ENCODE data around the gene CRYAB. TPM values are rescaled to one million over a fixed set of nuclear protein-coding genes. Genes with fewer than 3 reads are reported as not detected.

Gene CRYAB
- total RNA-seq, 8 experiments from 2014 or later: 0.46 to 336 (median 29.1) TPM

DNA sequence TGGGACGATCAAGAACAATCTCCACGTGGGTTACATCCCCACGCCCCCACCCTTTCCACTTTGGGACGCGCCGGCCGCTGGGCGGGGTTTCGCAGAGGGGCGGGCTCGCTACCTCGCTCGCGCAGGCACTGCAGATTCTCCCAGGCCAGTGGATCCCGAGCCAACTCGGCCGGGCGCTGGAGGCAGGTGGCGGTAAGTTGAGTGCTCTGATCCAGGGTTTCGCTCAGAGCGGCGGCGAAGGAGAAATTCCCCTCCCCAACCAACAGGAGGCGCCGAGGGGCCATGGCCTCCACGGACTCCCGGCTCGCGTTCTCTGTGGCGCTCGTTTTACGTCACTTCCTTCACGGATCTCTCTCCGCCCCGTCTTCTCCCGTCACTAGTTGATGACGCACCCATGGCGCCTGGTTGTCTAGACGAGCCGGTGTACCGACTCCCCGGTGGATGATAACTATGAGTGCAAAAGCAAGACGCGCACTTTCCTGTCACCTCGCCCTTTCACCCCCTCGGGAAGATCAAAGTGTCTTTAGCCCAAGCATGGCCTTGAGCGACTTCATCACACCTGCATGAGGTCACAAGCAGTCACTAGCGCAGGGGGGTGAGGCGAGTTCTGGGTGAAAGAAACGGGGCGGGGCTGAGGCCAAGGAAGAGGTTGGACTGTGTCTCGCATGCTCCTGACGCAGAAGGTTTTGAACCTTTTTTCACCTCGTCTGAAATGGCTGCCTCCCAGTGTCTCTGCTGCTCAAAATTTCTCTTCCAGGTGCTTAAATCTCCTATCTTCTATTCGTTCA, 32.5 kb downstream of the CRYAB start, which contains the start of the genes CFAP68 and FDXACB1:
CFAP68 (plus strand) TSS at position 693 of the 788 bp plus-strand sequence; CDS start at position 713, 20 bp downstream.
FDXACB1 (minus strand) TSS at position 317 of the 788 bp plus-strand sequence; CDS start at position 284, 33 bp downstream.
- 0 to 4% (median 0%) methylated on average over 1 to 17 of the region's 55 CpGs; no CpG with 5 or more reads in 3 of the 10 experiments for WGBS, 10 experiments
- in situ Hi-C loops (cut with MboI; ENCODE audit: low pct_unique_long_range_greater_than_20kb in 2 of 9, low sequenced_read_pairs in 9 of 9, unreplicated experiment in 9 of 9): loop anchor here in 2 of 9 experiments (10.0 to 25.0 kb wide), 2 partner anchors 96 to 108 kb away; no protein-coding TSS in a partner anchor

DNA sequence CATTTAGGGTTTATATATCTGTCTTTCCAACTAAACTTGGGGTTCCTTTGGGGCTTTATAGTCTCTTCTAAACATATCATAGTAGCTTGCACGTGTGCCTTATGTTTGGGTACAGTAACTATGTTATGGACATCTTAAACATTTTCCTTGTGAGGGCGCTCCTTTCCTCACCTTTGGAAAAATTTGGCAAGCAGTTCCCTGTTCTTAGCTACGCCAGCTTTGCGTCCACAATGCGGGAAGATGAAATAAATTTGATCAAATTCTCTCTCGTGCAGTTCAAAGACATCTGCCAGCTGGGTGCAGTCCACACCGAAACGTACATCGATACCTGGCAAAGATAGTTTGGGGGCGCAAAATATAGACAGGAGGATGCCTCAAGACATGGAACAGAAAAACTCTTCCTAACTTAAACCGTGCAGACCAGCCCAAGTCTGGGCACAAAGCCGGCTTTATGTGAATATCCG, 33.2 kb downstream of the CRYAB start:
- Histone ChIP-seq H3K27ac (peak overlapping the region; percentile 94 to 97), H3K4me3 (peak overlapping the region; percentile 53 to 63 (median 58)), H3K4me1 (replicated peaks in 1 of 2) (peaks cover 10 to 11% of the 10 kb centered on the region in 2 donors)
- ATAC-seq (replicated peaks in 6 of 8): no peak
- in situ Hi-C loops (cut with MboI; ENCODE audit: low pct_unique_long_range_greater_than_20kb in 2 of 9, low sequenced_read_pairs in 9 of 9, unreplicated experiment in 9 of 9): loop anchor here in 2 of 9 experiments (10.0 to 25.0 kb wide), 2 partner anchors 96 to 109 kb away; no protein-coding TSS in a partner anchor
- WGBS, 10 experiments: 0 to 20% (median 1%) methylated on average over 2 to 12 of the region's 13 CpGs

More for the DNA sequence above, 32.5 kb downstream of the CRYAB start, which contains the start of the genes CFAP68 and FDXACB1:
- peaks cover 10 to 11% of the 10 kb centered on the region in 2 donors for H3K4me1 ChIP-seq (replicated peaks in 1 of 2)
- H3K4me3 ChIP-seq: peak within 1 kb of the TSS; percentile 53 to 63 (median 58)
- peak; percentile 86 to 91 (median 89) for ATAC-seq (replicated peaks in 6 of 8)
- H3K27ac ChIP-seq: peak within 1 kb of the TSS; percentile 94 to 97

DNA sequence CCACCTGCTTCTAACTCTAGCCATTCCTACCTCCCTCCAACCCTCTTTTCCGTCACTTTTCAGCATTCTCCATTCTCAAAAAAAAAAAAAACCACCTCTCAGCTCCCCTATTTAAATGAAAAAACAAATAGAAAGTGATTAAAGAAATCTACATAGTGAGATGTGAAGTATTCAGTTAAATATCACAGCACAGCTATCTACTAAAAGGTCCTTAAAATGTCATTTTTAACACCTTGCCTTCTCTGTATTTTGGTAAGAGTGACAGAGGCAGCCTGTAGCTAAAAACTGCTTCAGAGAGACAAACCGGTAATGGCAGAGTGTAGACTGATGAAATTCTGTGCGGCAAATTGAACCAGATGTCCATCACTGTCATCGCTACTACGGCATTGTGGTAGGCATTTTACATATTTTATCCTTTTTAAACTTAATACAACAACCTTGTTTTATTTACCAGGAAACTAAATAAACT, 39.8 kb downstream of the CRYAB start:
- peak overlapping the region; percentile 64 to 99 (median 94) for H3K4me3 ChIP-seq
- peak in 2 of 8 experiments; percentile 6 to 12 for ATAC-seq (replicated peaks in 6 of 8)
- WGBS, 10 experiments: 3 to 89% (median 57%) methylated on average over 1 to 5 of the region's 5 CpGs
- peaks cover 0 to 15% of the 10 kb centered on the region in 2 donors for H3K4me1 ChIP-seq (replicated peaks in 1 of 2)
- peak overlapping the region; percentile 72 to 76 for H3K27ac ChIP-seq
- in situ Hi-C loops (cut with MboI; ENCODE audit: low pct_unique_long_range_greater_than_20kb in 2 of 9, low sequenced_read_pairs in 9 of 9, unreplicated experiment in 9 of 9): loop anchor here in 2 of 9 experiments (10.0 to 25.0 kb wide), 2 partner anchors 103 to 141 kb away; no protein-coding TSS in a partner anchor

DNA sequence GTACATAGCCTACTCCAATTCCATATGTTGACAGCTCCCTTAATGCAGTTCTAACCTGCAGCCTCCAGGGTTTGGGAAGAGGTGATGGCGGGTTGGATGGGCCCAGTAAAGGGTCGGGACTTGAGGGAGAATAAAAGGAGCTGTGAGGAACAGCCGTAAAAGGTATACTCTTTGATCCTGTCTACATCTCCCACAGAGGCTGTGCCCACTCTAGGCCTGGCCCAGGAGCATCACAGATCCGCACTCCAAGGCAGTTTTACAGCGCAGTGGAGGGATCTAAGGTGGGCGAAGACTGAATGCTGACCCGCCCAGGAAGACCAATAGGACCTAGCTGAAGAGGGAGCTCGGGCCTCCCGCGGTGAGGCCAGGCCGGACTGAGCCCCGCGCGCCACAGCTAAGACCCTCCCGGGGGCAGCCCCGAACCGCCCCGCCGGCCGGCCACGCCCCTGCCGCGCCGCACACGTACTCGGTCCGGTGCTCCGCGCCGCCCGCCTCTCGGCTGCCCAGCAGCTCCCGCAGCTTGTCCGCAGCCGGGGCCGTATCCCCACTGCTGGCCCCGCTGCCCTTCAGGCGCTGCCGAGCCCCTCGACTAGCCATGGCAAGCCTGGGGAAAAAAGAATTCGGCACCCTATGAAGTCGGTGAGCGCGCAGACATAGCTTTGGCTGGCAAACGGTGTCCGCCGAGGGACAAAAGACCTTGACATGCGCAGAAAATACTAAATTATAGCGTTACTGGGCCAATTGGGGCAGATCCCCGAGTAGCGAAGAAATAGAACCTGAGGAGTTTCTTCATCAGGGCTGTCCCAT, 40.5 kb downstream of the CRYAB start, which contains the start of gene ALG9:
ALG9 (minus strand) TSS at position 696 of the 807 bp plus-strand sequence; CDS start at position 597, 99 bp downstream.
- WGBS, 10 experiments: 0% methylated on average over 2 to 25 of the region's 51 CpGs; no CpG with 5 or more reads in 2 of the 10 experiments
- Histone ChIP-seq H3K27ac (peak within 1 kb of the TSS; percentile 72 to 76), H3K4me3 (peak within 1 kb of the TSS; percentile 64 to 99 (median 94)), H3K4me1 (replicated peaks in 1 of 2) (peaks cover 0 to 15% of the 10 kb centered on the region in 2 donors)
- in situ Hi-C loops (cut with MboI; ENCODE audit: low pct_unique_long_range_greater_than_20kb in 2 of 9, low sequenced_read_pairs in 9 of 9, unreplicated experiment in 9 of 9): loop anchor here in 2 of 9 experiments (10.0 to 25.0 kb wide), 2 partner anchors 104 to 141 kb away; no protein-coding TSS in a partner anchor
- peak; percentile 89 to 97 (median 96) for ATAC-seq (replicated peaks in 6 of 8)

DNA sequence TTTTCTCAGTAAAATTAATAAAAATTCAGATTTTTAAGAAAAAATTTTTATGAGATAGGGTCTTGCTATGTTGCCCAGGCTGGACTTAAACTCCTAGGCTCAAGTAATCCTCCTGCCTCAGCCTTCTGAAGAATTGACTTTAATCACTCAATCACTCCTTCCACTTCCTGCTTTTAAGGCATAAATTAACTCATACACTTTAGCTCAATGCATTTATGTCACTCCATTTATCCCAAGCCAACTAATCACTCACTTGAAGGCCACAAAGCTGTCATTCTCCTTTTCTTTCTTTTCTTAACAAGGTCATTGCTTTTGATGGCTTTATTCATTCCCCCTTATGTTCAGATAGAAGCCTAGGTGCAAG, 41.1 kb downstream of the CRYAB start:
- H3K4me1 ChIP-seq (replicated peaks in 1 of 2): peaks cover 0 to 15% of the 10 kb centered on the region in 2 donors
- in situ Hi-C loops (cut with MboI; ENCODE audit: low pct_unique_long_range_greater_than_20kb in 2 of 9, low sequenced_read_pairs in 9 of 9, unreplicated experiment in 9 of 9): loop anchor here in 2 of 9 experiments (10.0 to 25.0 kb wide), 2 partner anchors 104 to 142 kb away; no protein-coding TSS in a partner anchor
- no peak for ATAC-seq (replicated peaks in 6 of 8)
- H3K4me3 ChIP-seq: peak overlapping the region; percentile 64 to 99 (median 94)
- peak overlapping the region; percentile 72 to 76 for H3K27ac ChIP-seq

DNA sequence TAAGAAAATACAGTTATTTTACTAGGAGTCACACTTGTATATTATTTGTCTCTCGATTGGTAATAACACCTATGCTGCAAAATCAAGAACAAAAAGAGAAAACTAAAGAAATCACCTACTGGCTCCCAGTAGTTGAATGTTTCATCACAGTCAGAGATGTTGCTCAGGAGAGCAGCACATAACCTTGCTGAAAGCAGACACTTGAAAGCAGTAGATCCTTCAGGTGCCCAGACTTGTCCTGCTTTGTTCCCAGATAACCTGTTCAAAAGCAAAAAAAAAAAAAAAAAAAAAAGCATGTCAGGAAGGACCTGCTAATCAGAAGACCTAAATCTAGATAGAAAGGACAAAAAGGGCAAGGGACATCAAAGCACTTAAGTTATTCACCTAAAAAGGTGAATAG, 41.5 kb downstream of the CRYAB start:
- WGBS, 10 experiments: 82 to 100% (median 100%) methylated on average over 1 of the region's 1 CpG; no CpG with 5 or more reads in 3 of the 10 experiments
- ATAC-seq (replicated peaks in 6 of 8): no peak
- H3K4me1 ChIP-seq (replicated peaks in 1 of 2): peaks cover 0 to 15% of the 10 kb centered on the region in 2 donors
- no peak overlapping the region for H3K27ac ChIP-seq
- in situ Hi-C loops (cut with MboI; ENCODE audit: low pct_unique_long_range_greater_than_20kb in 2 of 9, low sequenced_read_pairs in 9 of 9, unreplicated experiment in 9 of 9): loop anchor here in 2 of 9 experiments (10.0 to 25.0 kb wide), 2 partner anchors 105 to 142 kb away; no protein-coding TSS in a partner anchor
- peak overlapping the region in 3 of 5 donors; percentile 94 to 99 (median 97) for H3K4me3 ChIP-seq

DNA sequence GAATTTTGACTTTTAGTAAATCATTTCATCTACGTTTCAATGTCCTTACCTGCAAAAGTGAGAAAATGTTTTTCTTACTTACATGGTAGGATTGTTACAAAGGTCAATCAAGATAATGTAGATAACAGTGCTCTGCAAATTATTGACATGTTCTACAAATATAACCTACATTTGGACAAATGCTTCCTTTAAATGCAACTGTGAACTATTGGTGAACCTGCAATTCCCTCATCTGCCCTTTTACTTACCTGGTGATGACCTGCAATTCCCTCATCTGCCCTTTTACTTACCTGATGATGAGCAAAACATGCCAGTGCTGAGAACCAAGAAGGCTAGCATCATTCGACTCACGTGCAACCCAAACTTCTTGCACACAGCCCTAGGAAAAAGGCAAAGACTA, 51.3 kb downstream of the CRYAB start:
- no peak for ATAC-seq (replicated peaks in 6 of 8)
- in situ Hi-C loops (cut with MboI; ENCODE audit: low pct_unique_long_range_greater_than_20kb in 2 of 9, low sequenced_read_pairs in 9 of 9, unreplicated experiment in 9 of 9): loop anchor here in 1 of 9 experiments (25.0 kb wide), 1 partner anchor 152 kb away; no protein-coding TSS in a partner anchor
- no peaks in the 10 kb centered on the region for H3K4me1 ChIP-seq (replicated peaks in 1 of 2)
- WGBS, 10 experiments: 75 to 100% (median 96%) methylated on average over 1 to 3 of the region's 3 CpGs
- H3K4me3 ChIP-seq: no peak overlapping the region
- H3K27ac ChIP-seq: no peak overlapping the region

Other genes starting within 250 kb of the CRYAB start
- 10 to 100 TPM; 11.8 to 43.7 (median 19.4) TPM for gene PPP2R1B, start 145.4 kb downstream of the CRYAB start, total RNA-seq
- 10 to 100 TPM; 46.9 to 57.0 (median 53.9) TPM for gene ALG9, start 40.2 kb downstream of the CRYAB start, total RNA-seq
- gene FDXACB1, start 32.6 kb downstream of the CRYAB start, total RNA-seq: 1 to 10 TPM; 2.6 to 4.8 (median 3.5) TPM
- gene CFAP68, start 32.2 kb downstream of the CRYAB start, total RNA-seq: 10 to 100 TPM; 25.9 to 72.1 (median 34.5) TPM
- gene HSPB2, start 964 bp upstream of the CRYAB start, total RNA-seq: 1 to 10 TPM in 3 of 8 experiments, under 1 TPM in 4, not detected in 1; 0.11 to 5.1 (median 0.81) TPM
- gene C11orf52, start 7.1 kb upstream of the CRYAB start, total RNA-seq: 1 to 10 TPM in 3 of 8 experiments, under 1 TPM in 5; 0.27 to 7.3 (median 0.55) TPM
- 10 to 100 TPM; 20.1 to 47.0 (median 38.0) TPM for gene DIXDC1, start 25.6 kb upstream of the CRYAB start, total RNA-seq
- gene DLAT, start 113.6 kb upstream of the CRYAB start, total RNA-seq: 10 to 100 TPM; 23.4 to 70.2 (median 36.8) TPM
- gene PIH1D2, start 162.2 kb upstream of the CRYAB start, total RNA-seq: 10 to 100 TPM in 1 of 8 experiments, 1 to 10 TPM in 7; 2.1 to 20.3 (median 3.2) TPM
- gene NKAPD1, start 162.5 kb upstream of the CRYAB start, total RNA-seq: 10 to 100 TPM; 21.8 to 42.5 (median 37.1) TPM
- 100 to 1,000 TPM in 7 of 8 experiments, 10 to 100 TPM in 1; 94.3 to 189 (median 128) TPM for gene TIMM8B, start 175.0 kb upstream of the CRYAB start, total RNA-seq
- gene SDHD, start 175.1 kb upstream of the CRYAB start, total RNA-seq: 100 to 1,000 TPM in 2 of 8 experiments, 10 to 100 TPM in 6; 30.2 to 158 (median 59.3) TPM